GM18873 (cell line): Measurements from ENCODE around the gene CLASRP.
"Not testable (repeated sequence)": the region's sequence is repeated elsewhere in the genome, so short reads cannot be mapped to it uniquely, and the experiment has no call there.

Source experiments
- ATAC-seq: cut with Tn5 transposase; IDR thresholded peaks from one replicate; pipeline ENCODE4 v1.9.1; 2021; ENCODE audit warnings: mild to moderate bottlenecking, moderate library complexity, moderate number of reproducible peaks; ENCODE audit not compliant: unreplicated experiment, low FRiP score

The CLASRP gene

GRCh38 chr19:45100201-45100600 lies 61.4 kb downstream of the CLASRP start:
- no peak for ATAC-seq

DNA sequence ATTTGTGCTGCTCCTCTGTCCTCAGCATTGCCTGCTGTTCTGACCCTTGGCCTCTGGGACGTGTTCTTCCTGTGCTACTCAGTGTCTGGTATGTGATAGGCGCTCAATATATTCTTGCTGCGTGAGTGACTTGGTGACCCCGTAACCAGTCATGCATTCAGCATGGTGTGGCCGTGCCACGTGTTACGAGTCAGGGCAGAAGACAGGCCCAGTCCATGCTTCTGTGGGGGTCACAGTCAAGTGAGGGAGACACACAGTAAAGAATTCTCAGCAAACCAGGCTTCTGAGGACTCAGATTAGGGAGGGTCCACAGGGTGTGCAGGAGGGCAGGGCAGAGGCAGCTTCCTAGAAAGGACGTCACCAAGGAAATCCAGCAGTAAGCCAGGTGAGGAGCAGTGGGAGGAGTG lies 62.0 kb downstream of the CLASRP start:
- ATAC-seq = no peak

DNA sequence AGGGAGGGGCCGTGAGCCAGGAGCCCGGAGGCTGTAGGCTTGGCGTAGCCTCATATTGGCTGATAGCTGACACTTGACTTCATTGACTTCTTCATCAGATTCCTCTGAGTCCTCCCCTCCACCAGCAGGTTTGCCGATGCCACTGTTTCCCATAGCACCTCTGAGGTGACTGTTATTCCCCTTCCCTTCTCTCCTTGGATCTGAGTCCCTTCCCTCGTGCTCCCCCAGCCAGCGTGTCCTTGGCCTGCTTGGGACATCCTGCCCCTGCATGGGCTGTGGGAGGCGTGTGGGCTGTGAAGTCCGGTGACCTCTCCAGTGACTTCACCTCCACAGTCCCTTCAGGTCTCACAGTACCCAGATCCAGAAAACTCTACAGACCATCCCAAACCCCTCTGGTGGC lies 63.0 kb downstream of the CLASRP start:
- no peak for ATAC-seq

DNA sequence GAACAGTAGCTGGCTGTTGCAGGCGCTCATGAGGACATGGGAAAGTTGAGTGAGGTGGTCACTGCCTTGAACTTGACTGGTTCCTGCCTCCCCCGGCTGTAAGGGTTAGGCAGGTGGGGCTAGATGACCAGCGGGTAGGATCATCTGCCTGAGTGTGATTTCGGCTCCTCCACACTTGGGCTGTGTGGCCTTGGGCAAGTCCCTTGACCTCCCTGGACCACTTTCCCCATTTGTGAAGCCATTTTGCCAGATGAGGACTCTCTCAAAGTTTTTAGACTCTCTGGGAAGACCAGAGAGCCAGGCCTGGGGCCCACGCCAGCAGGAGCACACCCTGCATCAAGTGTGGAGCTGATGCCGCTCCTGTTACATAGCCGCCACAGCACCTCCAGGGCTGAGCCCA lies 63.6 kb downstream of the CLASRP start:
- no peak for ATAC-seq

DNA sequence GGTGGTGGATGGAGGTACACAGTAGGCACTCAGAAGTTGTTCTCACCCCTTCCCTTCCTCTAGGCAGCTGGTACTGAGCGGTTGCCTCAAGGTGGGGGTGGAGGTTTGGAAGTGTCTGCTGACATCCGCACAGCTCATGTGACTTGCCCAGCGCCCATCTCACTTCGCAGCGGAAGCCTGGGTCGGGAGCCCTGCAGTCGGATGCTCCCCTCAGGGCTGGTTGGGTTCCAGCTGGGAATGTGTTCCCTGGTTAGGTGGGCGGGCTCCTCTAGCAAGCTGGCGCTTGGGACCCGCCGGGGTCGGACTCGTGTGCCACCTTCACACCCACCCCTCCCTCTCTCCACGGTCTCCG lies 64.3 kb downstream of the CLASRP start:
- no peak for ATAC-seq

GRCh38 chr19:45103508-45104319 lies 64.9 kb downstream of the CLASRP start:
- ATAC-seq = no peak

- ATAC-seq = no peak
Measured at GRCh38 chr19:45104658-45105349, 66.0 kb downstream of the CLASRP start.

- ATAC-seq = not testable (repeated sequence)
Measured at GRCh38 chr19:45106363-45106762, 67.5 kb downstream of the CLASRP start.

DNA sequence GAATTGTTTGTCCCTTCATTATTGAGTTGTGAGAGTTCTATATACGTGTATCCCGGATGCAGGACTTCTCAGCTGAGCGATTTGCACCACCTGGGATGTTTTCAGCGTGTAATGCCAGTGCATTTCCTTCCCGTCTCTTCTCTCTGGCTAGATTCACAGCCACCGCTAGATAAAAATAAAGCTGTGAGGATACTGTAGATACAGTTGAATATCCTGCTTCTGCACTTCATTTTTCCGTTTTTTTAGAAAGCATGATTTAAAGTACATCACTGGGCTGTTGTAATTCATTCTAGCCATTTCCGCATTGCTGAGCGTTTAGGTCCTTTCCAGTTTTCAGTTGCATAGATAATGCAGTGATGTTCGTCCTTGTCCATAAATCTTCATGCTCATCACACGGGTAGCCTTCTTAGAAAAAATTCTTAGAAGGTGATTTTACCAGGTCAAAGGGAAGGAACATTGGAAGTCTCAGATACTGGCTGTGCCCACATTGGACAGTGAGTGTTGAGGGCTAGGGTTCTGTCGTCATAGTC lies 68.8 kb downstream of the CLASRP start:
- ATAC-seq = no peak

DNA sequence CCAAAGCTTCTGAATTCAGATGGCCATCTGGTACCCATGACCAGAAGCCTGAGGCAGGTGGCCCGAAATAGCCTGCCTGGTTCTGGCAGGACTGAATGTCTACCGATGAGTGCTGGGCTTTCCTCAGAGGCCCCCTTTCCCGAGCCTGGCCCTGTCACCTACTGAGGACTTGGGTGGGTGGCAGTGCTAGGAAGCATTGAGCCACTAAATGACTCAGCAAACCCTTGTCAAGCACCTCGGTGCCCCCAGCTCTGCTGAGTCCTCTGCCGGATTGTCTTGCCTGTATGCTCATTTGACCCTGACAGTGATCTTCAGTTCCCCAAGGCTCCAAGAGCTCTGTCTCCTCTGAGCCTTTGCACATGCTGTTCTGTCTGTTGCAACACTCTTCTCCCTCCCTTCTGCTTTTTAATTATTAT lies 72.0 kb downstream of the CLASRP start:
- no peak for ATAC-seq

- no peak for ATAC-seq
Measured at GRCh38 chr19:45112111-45112827, 73.4 kb downstream of the CLASRP start.

GRCh38 chr19:45113628-45114027 lies 74.8 kb downstream of the CLASRP start:
- ATAC-seq = no peak

- ATAC-seq = no peak
Measured at GRCh38 chr19:45114116-45114515, 75.3 kb downstream of the CLASRP start.

DNA sequence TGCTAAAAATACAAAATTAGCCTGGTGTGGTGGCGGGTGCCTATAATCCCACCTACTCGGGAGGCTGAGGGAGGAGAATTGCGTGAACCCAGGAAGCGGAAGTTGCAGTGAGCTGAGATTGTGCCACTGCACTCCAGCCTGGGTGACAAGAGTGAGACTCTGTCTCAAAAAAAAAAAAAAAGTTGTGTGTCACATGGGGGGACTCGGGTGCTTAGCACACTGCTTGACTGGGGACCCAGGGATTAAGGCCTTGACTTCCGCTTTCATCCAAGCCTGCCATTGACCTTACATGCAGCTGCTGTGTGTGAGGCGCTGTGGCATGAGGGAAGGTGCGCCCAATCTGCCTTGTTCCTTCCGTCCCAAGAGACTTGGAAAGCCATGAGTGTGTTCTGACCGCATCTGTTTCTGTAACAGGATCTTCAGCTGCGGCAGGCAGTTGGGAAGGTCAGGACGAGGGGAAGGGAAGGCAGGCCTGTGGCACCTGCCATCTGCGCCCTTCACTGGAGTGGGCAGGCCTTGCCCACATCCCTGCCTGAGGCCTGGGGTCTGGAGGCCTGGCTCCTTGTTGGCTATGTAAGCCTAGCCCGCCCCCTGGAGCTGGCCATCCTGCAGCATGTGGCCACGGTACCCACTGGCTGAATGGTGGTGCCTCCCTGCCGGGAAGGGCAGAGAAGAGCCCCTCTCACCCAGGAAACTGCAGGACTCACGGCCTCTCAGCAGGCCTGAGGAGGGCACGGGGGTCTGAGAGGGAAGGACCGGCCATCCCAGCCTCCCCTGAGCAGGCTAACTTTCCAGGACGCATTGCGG lies 77.2 kb downstream of the CLASRP start:
- ATAC-seq = no peak

DNA sequence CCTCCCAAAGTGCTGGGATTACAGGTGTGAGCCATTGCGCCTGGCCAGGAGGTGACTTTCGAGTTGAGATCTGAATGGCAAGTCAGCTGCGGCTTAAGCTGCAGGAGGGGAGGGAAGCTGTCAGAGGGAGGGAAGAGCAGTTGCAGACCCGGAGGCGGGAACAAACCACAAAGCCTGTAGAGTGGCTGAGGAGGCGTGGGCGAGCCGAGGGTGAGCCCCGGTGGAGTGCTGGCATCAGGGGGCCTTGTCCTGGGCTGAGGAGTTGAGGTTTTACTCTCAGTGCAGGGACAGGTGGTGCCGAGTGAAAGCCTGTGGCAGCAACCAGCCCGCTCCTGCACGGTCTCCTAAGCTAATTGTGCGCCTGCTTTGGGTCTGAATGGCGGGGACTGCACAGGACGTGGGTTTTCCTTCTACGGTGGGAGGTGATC lies 78.3 kb downstream of the CLASRP start:
- ATAC-seq = no peak

DNA sequence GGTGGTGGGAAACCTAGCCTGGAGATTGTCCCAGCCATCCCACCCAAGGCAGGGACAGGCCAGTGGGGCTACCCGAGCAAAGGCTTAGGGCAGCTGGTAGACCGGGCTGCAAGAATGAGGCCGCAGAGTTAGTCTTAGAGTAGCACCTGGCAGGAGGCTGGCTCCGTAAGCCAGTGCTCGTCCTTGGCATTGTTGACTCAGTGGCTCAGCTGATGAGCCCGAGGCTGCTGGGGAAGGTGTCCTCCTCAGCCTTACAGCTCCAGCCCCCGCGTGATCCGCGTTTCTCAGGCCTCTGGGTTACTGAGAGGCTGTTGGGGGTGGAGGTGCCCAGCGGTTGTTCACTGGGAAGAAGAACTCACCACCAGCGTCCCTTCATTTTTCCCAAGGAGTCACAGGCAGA lies 78.8 kb downstream of the CLASRP start:
- no peak for ATAC-seq

DNA sequence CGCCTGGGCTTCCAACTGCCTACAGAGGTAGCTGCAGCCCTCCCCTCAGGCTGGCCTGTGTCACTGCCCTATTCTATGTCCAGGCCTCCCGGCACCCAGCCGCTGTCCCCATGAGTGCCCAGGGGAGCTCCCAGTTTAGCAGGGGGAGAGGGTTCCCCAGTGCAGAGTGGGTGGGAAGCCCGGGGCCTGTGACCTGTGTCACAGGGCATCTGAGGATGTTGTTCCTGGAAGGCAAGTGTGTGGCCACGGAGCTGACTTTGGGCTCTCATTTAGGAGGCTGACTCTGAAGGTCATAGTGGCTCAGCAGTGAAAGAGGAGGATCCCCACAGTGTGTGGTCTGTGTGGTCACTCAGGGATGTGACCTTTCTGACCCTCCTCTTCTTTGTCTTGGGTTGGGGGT lies 79.3 kb downstream of the CLASRP start:
- ATAC-seq = no peak

DNA sequence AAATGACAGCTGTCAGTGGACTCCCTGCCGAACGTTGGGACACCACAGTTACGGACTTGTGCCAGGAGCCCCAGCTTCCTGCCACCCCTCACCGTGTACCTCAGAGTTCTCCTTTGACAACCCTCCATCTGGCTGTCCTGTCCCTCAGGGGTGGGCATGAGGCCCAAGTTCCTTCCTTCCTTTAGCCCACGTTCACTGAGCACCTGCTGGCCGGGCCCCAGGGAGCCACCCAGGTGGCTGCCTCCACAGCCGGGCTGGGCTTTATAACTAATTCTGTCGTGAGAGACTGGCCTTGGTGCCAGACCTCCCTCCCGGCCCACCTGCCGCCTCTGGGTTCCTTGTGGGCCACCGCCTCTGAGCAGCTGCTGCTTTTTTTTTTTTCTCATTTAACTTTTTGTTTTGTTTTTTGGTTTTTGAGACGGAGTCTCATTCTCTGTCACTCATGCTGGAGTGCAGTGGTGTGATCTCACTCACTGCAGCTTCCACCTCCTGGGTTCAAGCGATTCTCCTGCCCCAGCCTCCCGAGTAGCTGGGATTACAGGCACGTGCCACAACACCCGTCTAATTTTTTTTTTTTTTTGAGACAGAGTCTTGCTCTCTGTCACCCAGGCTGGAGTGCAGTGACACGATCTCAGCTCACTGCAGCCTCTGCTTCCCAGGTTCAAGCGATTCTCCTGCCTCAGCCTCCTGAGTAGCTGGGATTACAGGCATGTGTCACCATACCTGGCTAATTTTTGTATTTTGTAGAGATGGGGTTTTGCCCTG lies 79.9 kb downstream of the CLASRP start:
- not testable (repeated sequence) for ATAC-seq

DNA sequence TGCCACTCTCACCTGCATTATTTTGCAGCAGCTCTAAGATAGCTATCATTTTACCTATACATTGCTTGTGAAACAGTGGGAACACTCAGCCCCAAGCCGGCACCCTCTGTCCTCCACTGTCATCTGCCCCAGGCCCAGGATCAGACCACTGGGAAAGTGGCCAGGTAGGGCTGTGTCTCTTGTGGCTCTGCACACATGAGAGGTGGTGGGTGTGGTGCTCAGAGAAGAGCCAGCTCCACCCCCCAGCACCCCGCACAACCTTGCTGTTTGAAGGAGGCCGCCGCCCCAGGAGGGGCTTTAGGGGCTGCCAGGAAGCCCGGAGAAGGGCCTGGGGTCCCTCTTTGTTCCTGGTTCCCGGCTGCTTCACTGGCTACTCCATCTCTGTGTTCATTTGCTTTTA lies 80.7 kb downstream of the CLASRP start:
- ATAC-seq = no peak
